Panc1 (cell line): Measurements from ENCODE around the gene CCNQ.

ENCODE experiments used
- CTCF ChIP-seq: fragments of 450-650 bp; IDR thresholded peaks from 2 replicates; pipeline ENCODE4 v1.5.1; 2017; ENCODE audit warnings: mild to moderate bottlenecking
- POLR2AphosphoS5 ChIP-seq: IDR thresholded peaks from 2 replicates; pipeline ENCODE4 v1.6.1; 2012; ENCODE audit warnings: mild to moderate bottlenecking, low read depth, low read length, moderate library complexity
- REST ChIP-seq, 2 experiments: IDR thresholded peaks; 2 replicates each; pipeline ENCODE4 v1.6.1; 2011 to 2012; ENCODE audit warnings: low read depth in 2 of 2, control low read depth in 1 of 2, low read length in 1 of 2, mild to moderate bottlenecking in 1 of 2, moderate library complexity in 1 of 2; ENCODE audit not compliant: insufficient read depth in 1 of 2

- TF ChIP-seq CTCF (no peak), POLR2AphosphoS5 (no peak), REST (IDR thresholded peaks at IDR 0.05; ENCODE audit: insufficient read depth in 1 of 2, low read depth in 2 of 2, low read length in 1 of 2) (no peak)
Measured at GRCh38 chrX:153578889-153579288, 20.1 kb downstream of the CCNQ start.
